WTC11 (cell line): Measurements from ENCODE around the gene NLRP4. TPM values are rescaled to one million over a fixed set of nuclear protein-coding genes. Genes with fewer than 3 reads are reported as not detected.

Source experiments
- ARID4B ChIP-seq: sonication (generic); formaldehyde crosslinking; IDR thresholded peaks from 2 replicates; pipeline ENCODE4 v1.8.0; 2023; ENCODE audit warnings: missing genetic modification reagents, mild to moderate bottlenecking, borderline replicate concordance
- ATF6 ChIP-seq: sonication (generic); formaldehyde crosslinking; IDR thresholded peaks from 2 replicates; pipeline ENCODE4 v1.8.1; 2023; ENCODE audit warnings: mild to moderate bottlenecking, missing genetic modification reagents
- CBFB ChIP-seq: sonication (generic); formaldehyde crosslinking; IDR thresholded peaks from 2 replicates; pipeline ENCODE4 v1.8.1; 2022; ENCODE audit warnings: mild to moderate bottlenecking, low read depth, missing genetic modification reagents
- CDX4 ChIP-seq: fragments of 250-450 bp; sonication (Bioruptor Pico); IDR thresholded peaks from 2 replicates; pipeline ENCODE4 v1.9.0; 2021; ENCODE audit warnings: moderate library complexity, mild to moderate bottlenecking, inconsistent platforms, borderline replicate concordance
- ELF4 ChIP-seq: sonication (generic); formaldehyde crosslinking; IDR thresholded peaks from 2 replicates; pipeline ENCODE4 v1.8.1; 2022; ENCODE audit warnings: low read depth, mild to moderate bottlenecking, moderate library complexity, missing genetic modification reagents
- ETV6 ChIP-seq: sonication (generic); formaldehyde crosslinking; IDR thresholded peaks from 2 replicates; pipeline ENCODE4 v1.8.1; 2022; ENCODE audit warnings: mild to moderate bottlenecking, missing genetic modification reagents
- GTF2I ChIP-seq: fragments of 250-450 bp; sonication (Bioruptor Pico); conservative IDR thresholded peaks from 2 replicates; pipeline ENCODE4 v1.4.0; 2021; ENCODE audit warnings: mild to moderate bottlenecking
- HMGXB4 ChIP-seq: sonication (generic); formaldehyde crosslinking; IDR thresholded peaks from 2 replicates; pipeline ENCODE4 v1.8.1; 2023; ENCODE audit warnings: mild to moderate bottlenecking, moderate library complexity, missing genetic modification reagents
- JUN ChIP-seq: sonication (generic); formaldehyde crosslinking; IDR thresholded peaks from 2 replicates; pipeline ENCODE4 v1.8.0; 2023; ENCODE audit warnings: mild to moderate bottlenecking, missing genetic modification reagents
- MAX ChIP-seq: sonication (generic); formaldehyde crosslinking; IDR thresholded peaks from 2 replicates; pipeline ENCODE4 v1.8.0; 2022; ENCODE audit warnings: mild to moderate bottlenecking, missing genetic modification reagents
- NR2C2 ChIP-seq: sonication (generic); formaldehyde crosslinking; IDR thresholded peaks from 2 replicates; pipeline ENCODE4 v1.8.0; 2022; ENCODE audit warnings: mild to moderate bottlenecking, missing genetic modification reagents
- PRDM15 ChIP-seq: sonication (generic); formaldehyde crosslinking; IDR thresholded peaks from 2 replicates; pipeline ENCODE4 v1.8.0; 2022; ENCODE audit warnings: missing genetic modification reagents
- RORB ChIP-seq: fragments of 250-450 bp; sonication (Bioruptor Pico); IDR thresholded peaks from 2 replicates; pipeline ENCODE4 v1.9.0; 2021; ENCODE audit warnings: mild to moderate bottlenecking
- SP1 ChIP-seq: sonication (generic); formaldehyde crosslinking; conservative IDR thresholded peaks from 2 replicates; pipeline ENCODE4 v1.8.1; 2022; ENCODE audit warnings: missing genetic modification reagents
- ZBTB21 ChIP-seq: sonication (generic); formaldehyde crosslinking; IDR thresholded peaks from 2 replicates; pipeline ENCODE4 v1.8.1; 2023; ENCODE audit warnings: mild to moderate bottlenecking, missing genetic modification reagents, borderline replicate concordance
- ZNF425 ChIP-seq: fragments of 250-450 bp; sonication (Bioruptor Pico); conservative IDR thresholded peaks from 2 replicates; pipeline ENCODE4 v1.9.0; 2021; ENCODE audit warnings: mild to moderate bottlenecking
- total RNA-seq: library from RNA; stranded (reverse); gene quantifications from 3 replicates; pipeline ENCODE4 v1.2.3, GENCODE V29; 2021

NLRP4 gene
- total RNA-seq, 1 experiment from 2014 or later = not detected

- TF ChIP-seq PRDM15 (CRISPR knock-in tag) (no peak), MAX (CRISPR knock-in tag) (no peak), RORB (CRISPR knock-in tag) (no peak), ATF6 (no peak), ZBTB21 (no peak), SP1 (CRISPR knock-in tag) (no peak), ZNF425 (CRISPR knock-in tag) (no peak), ARID4B (CRISPR knock-in tag) (no peak), JUN (no peak), NR2C2 (CRISPR knock-in tag) (no peak), CDX4 (CRISPR knock-in tag) (no peak), HMGXB4 (no peak), ELF4 (CRISPR knock-in tag) (no peak), GTF2I (CRISPR knock-in tag) (no peak), CBFB (CRISPR knock-in tag) (no peak), ETV6 (no peak)
Observed at GRCh38 chr19:55907286-55907685, 70.9 kb downstream of the NLRP4 start (continued).
